Measurements from ENCODE around the gene SUV39H1. TPM values are rescaled to one million over a fixed set of nuclear protein-coding genes. Genes with fewer than 3 reads are reported as not detected.

The SUV39H1 gene
- total RNA-seq, 1 experiment from 2014 or later, result 16.5 TPM

DNA sequence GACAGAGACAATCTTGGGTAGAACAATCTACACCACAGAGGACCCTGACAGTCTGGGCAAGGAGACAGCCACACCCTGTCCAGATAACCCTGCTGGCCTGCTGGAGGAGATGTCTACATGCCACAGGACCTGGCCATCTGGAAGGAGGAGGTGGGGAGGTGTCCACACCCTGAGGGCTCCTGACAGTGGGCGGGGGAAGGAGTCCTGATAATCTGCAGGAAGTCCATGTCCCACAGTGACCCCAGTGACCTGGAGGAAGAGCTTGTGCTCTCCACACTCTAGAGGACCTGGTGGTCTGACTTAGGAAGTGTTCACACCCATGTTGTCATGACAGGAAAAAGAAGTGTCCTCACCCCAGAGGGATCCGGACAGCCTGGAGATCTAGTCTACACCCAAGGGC lies 5.5 kb downstream of the SUV39H1 start (continued):
- no peak for TF ChIP-seq RORB (CRISPR knock-in tag; IDR thresholded peaks at IDR 0.05)

DNA sequence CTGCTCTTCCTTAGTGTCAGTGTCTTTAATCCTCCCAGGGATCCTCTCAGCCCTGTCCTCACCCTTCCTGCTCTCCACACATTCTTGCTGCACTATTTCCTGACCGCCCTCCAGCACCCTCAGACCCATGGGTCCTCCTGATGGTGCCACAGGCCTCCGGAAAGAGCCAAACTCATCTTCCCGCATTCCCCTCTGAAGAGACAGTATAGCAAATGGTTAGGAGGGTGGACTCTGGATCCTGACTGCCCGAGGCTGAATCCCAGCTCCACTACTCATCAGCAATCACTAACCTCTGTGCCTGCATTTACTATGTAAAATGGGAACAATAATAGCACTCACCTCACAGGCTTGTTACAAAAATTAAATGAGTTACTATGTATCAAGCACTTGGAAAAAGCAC lies 6.2 kb downstream of the SUV39H1 start:
- TF ChIP-seq, protein P1, sequence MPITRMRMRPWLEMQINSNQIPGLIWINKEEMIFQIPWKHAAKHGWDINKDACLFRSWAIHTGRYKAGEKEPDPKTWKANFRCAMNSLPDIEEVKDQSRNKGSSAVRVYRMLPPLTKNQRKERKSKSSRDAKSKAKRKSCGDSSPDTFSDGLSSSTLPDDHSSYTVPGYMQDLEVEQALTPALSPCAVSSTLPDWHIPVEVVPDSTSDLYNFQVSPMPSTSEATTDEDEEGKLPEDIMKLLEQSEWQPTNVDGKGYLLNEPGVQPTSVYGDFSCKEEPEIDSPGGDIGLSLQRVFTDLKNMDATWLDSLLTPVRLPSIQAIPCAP (CRISPR knock-in tag; IDR thresholded peaks at IDR 0.05), result no peak
- TF ChIP-seq, protein P2, sequence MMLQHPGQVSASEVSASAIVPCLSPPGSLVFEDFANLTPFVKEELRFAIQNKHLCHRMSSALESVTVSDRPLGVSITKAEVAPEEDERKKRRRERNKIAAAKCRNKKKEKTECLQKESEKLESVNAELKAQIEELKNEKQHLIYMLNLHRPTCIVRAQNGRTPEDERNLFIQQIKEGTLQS (CRISPR knock-in tag; conservative IDR thresholded peaks at IDR 0.05), result no peak
- TF ChIP-seq JUN (CRISPR knock-in tag; IDR thresholded peaks at IDR 0.05), result no peak
- TF ChIP-seq, protein P3, sequence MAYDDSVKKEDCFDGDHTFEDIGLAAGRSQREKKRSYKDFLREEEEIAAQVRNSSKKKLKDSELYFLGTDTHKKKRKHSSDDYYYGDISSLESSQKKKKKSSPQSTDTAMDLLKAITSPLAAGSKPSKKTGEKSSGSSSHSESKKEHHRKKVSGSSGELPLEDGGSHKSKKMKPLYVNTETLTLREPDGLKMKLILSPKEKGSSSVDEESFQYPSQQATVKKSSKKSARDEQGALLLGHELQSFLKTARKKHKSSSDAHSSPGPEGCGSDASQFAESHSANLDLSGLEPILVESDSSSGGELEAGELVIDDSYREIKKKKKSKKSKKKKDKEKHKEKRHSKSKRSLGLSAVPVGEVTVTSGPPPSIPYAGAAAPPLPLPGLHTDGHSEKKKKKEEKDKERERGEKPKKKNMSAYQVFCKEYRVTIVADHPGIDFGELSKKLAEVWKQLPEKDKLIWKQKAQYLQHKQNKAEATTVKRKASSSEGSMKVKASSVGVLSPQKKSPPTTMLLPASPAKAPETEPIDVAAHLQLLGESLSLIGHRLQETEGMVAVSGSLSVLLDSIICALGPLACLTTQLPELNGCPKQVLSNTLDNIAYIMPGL (CRISPR knock-in tag; IDR thresholded peaks at IDR 0.05), result no peak
- TF ChIP-seq, protein P4, sequence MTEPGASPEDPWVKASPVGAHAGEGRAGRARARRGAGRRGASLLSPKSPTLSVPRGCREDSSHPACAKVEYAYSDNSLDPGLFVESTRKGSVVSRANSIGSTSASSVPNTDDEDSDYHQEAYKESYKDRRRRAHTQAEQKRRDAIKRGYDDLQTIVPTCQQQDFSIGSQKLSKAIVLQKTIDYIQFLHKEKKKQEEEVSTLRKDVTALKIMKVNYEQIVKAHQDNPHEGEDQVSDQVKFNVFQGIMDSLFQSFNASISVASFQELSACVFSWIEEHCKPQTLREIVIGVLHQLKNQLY (CRISPR knock-in tag; IDR thresholded peaks at IDR 0.05), result no peak
- TF ChIP-seq CREM (CRISPR knock-in tag; IDR thresholded peaks at IDR 0.05), result no peak
- TF ChIP-seq, protein P5, sequence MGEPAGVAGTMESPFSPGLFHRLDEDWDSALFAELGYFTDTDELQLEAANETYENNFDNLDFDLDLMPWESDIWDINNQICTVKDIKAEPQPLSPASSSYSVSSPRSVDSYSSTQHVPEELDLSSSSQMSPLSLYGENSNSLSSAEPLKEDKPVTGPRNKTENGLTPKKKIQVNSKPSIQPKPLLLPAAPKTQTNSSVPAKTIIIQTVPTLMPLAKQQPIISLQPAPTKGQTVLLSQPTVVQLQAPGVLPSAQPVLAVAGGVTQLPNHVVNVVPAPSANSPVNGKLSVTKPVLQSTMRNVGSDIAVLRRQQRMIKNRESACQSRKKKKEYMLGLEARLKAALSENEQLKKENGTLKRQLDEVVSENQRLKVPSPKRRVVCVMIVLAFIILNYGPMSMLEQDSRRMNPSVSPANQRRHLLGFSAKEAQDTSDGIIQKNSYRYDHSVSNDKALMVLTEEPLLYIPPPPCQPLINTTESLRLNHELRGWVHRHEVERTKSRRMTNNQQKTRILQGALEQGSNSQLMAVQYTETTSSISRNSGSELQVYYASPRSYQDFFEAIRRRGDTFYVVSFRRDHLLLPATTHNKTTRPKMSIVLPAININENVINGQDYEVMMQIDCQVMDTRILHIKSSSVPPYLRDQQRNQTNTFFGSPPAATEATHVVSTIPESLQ (CRISPR knock-in tag; IDR thresholded peaks at IDR 0.05), result no peak
- no peak for TF ChIP-seq EMX1 (CRISPR knock-in tag; IDR thresholded peaks at IDR 0.05)
- TF ChIP-seq, protein P6, sequence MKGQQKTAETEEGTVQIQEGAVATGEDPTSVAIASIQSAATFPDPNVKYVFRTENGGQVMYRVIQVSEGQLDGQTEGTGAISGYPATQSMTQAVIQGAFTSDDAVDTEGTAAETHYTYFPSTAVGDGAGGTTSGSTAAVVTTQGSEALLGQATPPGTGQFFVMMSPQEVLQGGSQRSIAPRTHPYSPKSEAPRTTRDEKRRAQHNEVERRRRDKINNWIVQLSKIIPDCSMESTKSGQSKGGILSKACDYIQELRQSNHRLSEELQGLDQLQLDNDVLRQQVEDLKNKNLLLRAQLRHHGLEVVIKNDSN (CRISPR knock-in tag; IDR thresholded peaks at IDR 0.05), result no peak
- no peak for TF ChIP-seq TEAD1 (CRISPR knock-in tag; IDR thresholded peaks at IDR 0.05)
- no peak for TF ChIP-seq ZBTB21 (CRISPR knock-in tag; IDR thresholded peaks at IDR 0.05; ENCODE audit: borderline replicate concordance)
- TF ChIP-seq NFYB (CRISPR knock-in tag; conservative IDR thresholded peaks at IDR 0.05; ENCODE audit: low read depth), result no peak
- no peaks in the 10 kb centered on the region for H3K9me3 Mint-ChIP-seq
- H3K4me3 Mint-ChIP-seq, result no peak overlapping the region
- peaks cover 29% of the 10 kb centered on the region for H3K36me3 Mint-ChIP-seq
- DNase-seq (ENCODE audit: low spot score) (no peak), ATAC-seq (no peak)
- ChIA-PET POLR2A (interaction anchor here (2.0 kb wide), 1 partner anchor 26 kb away, joined by 5 read pairs; no protein-coding TSS in a partner anchor), CTCF (no interaction called here)
- H3K4me1 Mint-ChIP-seq, result peaks cover 19% of the 10 kb centered on the region
- H3K27ac Mint-ChIP-seq, result no peak overlapping the region
- H3K27me3 Mint-ChIP-seq (ENCODE audit: low read depth), result no peaks in the 10 kb centered on the region

DNA sequence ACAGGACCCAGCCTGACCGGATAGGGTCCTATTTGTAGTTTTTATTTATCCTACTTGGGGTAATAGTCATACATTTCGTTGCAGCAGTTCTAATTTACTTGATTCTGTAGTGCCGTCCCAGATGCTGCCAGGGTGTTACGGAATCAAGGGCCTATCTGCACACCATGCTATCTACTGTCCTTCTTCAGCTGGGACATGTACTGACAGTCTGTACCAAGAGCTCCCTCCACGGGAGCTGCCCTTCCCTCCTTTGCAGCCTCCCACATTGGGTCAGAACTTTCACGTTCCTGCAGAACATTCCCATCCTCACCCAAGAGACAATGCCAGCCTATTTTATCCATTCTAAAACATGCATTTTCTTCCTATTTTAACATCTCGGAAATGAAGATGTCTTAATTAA lies 6.7 kb downstream of the SUV39H1 start:
- ChIA-PET CTCF (no interaction called here), POLR2A (interaction anchor here (2.0 kb wide), 1 partner anchor 27 kb away, joined by 5 read pairs; no protein-coding TSS in a partner anchor)
- Mint-ChIP-seq H3K27me3 (ENCODE audit: low read depth) (no peaks in the 10 kb centered on the region), H3K27ac (no peak overlapping the region), H3K4me1 (peaks cover 14% of the 10 kb centered on the region), H3K4me3 (no peak overlapping the region), H3K9me3 (no peaks in the 10 kb centered on the region), H3K36me3 (peaks cover 29% of the 10 kb centered on the region)
- ATAC-seq, result no peak
- no peak for DNase-seq (ENCODE audit: low spot score)
- TF ChIP-seq, protein P7, sequence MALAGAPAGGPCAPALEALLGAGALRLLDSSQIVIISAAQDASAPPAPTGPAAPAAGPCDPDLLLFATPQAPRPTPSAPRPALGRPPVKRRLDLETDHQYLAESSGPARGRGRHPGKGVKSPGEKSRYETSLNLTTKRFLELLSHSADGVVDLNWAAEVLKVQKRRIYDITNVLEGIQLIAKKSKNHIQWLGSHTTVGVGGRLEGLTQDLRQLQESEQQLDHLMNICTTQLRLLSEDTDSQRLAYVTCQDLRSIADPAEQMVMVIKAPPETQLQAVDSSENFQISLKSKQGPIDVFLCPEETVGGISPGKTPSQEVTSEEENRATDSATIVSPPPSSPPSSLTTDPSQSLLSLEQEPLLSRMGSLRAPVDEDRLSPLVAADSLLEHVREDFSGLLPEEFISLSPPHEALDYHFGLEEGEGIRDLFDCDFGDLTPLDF (CRISPR knock-in tag; IDR thresholded peaks at IDR 0.05), result no peak
- TF ChIP-seq, protein P8, sequence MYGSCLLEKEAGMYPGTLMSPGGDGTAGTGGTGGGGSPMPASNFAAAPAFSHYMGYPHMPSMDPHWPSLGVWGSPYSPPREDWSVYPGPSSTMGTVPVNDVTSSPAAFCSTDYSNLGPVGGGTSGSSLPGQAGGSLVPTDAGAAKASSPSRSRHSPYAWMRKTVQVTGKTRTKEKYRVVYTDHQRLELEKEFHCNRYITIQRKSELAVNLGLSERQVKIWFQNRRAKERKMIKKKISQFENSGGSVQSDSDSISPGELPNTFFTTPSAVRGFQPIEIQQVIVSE (CRISPR knock-in tag; IDR thresholded peaks at IDR 0.05; ENCODE audit: borderline replicate concordance), result no peak
- TF ChIP-seq, protein P9, sequence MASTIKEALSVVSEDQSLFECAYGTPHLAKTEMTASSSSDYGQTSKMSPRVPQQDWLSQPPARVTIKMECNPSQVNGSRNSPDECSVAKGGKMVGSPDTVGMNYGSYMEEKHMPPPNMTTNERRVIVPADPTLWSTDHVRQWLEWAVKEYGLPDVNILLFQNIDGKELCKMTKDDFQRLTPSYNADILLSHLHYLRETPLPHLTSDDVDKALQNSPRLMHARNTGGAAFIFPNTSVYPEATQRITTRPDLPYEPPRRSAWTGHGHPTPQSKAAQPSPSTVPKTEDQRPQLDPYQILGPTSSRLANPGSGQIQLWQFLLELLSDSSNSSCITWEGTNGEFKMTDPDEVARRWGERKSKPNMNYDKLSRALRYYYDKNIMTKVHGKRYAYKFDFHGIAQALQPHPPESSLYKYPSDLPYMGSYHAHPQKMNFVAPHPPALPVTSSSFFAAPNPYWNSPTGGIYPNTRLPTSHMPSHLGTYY (CRISPR knock-in tag; IDR thresholded peaks at IDR 0.05), result no peak
- no peak for TF ChIP-seq ZBTB21 (CRISPR knock-in tag; IDR thresholded peaks at IDR 0.05; ENCODE audit: borderline replicate concordance)
- TF ChIP-seq, protein P10, sequence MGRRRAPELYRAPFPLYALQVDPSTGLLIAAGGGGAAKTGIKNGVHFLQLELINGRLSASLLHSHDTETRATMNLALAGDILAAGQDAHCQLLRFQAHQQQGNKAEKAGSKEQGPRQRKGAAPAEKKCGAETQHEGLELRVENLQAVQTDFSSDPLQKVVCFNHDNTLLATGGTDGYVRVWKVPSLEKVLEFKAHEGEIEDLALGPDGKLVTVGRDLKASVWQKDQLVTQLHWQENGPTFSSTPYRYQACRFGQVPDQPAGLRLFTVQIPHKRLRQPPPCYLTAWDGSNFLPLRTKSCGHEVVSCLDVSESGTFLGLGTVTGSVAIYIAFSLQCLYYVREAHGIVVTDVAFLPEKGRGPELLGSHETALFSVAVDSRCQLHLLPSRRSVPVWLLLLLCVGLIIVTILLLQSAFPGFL (CRISPR knock-in tag; IDR thresholded peaks at IDR 0.05; ENCODE audit: borderline replicate concordance), result no peak
- TF ChIP-seq, protein P3 (CRISPR knock-in tag; IDR thresholded peaks at IDR 0.05), result no peak
- TF ChIP-seq CREM (CRISPR knock-in tag; IDR thresholded peaks at IDR 0.05), result no peak
- TF ChIP-seq, protein P11, sequence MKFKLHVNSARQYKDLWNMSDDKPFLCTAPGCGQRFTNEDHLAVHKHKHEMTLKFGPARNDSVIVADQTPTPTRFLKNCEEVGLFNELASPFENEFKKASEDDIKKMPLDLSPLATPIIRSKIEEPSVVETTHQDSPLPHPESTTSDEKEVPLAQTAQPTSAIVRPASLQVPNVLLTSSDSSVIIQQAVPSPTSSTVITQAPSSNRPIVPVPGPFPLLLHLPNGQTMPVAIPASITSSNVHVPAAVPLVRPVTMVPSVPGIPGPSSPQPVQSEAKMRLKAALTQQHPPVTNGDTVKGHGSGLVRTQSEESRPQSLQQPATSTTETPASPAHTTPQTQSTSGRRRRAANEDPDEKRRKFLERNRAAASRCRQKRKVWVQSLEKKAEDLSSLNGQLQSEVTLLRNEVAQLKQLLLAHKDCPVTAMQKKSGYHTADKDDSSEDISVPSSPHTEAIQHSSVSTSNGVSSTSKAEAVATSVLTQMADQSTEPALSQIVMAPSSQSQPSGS (CRISPR knock-in tag; IDR thresholded peaks at IDR 0.05; ENCODE audit: borderline replicate concordance, low read depth), result no peak

Measured in WTC11 (cell line).